Hindlimb muscle (tissue), 1 donor: Measurements from ENCODE around the gene TTN. TPM values are rescaled to one million over a fixed set of nuclear protein-coding genes. Genes with fewer than 3 reads are reported as not detected.

Experiments used
- DNase-seq: peaks from one replicate; pipeline ENCODE4 v3.0.0-alpha.2; 2013
- polyA plus RNA-seq: library from polyadenylated mRNA; unstranded; fragments of 120-200 nt; gene quantifications from one replicate; pipeline ENCODE4 v1.2.1, GENCODE V29; 2013; ENCODE audit not compliant: insufficient read length

The TTN gene
- polyA plus RNA-seq, result 337 TPM

GRCh38 chr2:178807227-178808008 lies at the start of gene TTN:
Gene TTN (minus strand): TSS chr2:178807423. CDS start chr2:178804642, 2,781 bp downstream.
- no peak for DNase-seq

DNA sequence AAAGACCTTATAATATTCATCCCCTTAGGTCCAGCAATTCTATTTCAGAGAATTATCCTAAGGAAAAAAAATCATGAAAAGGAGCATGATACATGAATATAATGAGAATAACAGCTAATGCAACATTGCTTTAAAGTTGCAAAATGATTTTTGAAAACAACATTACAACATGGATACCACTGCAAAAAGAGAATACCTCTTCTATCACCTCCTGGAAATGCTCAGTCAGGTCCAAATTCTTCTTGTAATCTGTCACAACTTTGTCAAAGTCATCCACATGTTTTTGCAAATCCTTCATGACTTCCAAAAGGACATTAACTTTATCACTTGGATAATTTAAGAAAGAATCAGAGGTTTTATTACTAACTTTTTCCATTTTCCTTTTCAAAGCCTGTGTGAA lies 47.9 kb upstream of the TTN start:
- DNase-seq, result no peak

DNA sequence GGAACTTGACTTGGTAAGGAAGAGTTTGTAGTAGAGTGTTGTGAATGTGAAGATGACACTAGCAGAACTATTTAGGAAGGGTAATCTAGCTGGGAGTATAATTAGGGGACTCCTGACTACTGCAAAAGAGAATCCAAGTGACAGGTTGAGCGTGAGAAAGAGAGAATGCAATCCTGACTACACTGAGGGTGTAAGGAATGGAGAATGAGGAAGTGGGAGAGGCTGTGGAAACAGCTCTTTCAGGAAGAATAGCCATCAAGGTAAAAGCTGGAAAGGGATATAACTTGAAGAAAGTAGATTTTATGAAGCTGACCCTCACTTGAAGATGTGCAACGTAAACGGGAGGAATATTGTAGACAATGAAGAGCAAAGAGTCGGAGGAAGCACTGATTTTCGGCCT lies 41.1 kb upstream of the TTN start:
- DNase-seq, result no peak

DNA sequence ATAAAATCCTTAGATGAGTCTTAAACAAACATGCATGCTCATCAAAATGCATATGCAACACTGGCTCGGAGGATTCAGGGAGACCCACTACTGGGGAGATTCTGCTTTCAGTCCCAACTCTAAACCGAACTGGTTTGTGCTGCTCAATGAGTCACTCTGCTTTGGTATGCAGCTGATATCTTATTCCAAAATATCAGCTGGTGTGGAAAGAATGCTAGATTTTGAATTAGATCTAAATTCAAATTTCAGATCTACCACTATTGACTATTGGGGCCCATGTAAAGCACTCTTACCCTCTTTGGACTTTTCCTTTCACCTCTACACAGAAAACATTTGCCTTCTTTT lies 39.2 kb upstream of the TTN start:
- no peak for DNase-seq

DNA sequence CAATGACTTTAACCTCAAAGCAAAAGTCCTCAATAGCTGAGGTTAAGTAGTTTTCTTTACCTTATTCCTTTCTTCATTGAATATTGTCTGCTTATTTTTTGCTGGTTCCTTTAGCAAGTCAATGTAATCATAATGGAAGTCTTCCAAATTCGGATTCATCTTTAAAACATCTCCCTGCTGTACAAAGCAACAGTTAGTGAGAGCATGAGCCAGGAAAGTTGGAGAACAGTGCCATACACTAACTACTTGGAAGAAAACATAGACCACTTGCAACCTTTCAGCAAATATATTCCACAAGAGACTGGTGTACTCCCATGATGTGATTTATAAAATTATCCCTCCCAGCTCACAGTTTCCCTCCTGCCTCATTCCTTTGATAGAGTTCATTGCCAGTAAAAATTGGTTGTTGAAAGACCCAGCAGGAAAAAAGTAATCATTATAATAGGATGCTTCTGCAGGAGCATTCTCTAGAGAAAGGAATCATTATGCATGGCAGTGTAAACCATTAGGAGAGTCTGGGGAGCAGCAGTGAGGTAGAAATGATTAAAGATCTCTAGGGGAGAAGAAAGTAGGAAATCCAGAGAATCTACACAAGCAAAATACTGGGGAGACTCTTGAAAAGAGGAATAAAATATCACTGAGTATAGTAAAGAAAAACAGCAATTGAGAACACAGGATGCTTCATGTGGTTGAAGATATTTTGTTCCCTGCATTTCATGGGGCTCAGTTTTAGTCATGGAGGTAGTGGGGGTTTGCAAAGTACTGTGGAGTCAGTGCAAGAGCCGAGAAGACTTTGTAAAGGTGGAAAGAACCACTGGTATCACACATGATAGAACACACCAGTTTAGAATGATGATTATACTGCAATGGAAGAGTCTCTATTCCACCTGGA lies 38.6 kb upstream of the TTN start:
- DNase-seq, result peak; percentile 69

GRCh38 chr2:178844701-178845100 lies 37.5 kb upstream of the TTN start:
- DNase-seq, result no peak

GRCh38 chr2:178844269-178844668 lies 37.0 kb upstream of the TTN start:
- no peak for DNase-seq

DNA sequence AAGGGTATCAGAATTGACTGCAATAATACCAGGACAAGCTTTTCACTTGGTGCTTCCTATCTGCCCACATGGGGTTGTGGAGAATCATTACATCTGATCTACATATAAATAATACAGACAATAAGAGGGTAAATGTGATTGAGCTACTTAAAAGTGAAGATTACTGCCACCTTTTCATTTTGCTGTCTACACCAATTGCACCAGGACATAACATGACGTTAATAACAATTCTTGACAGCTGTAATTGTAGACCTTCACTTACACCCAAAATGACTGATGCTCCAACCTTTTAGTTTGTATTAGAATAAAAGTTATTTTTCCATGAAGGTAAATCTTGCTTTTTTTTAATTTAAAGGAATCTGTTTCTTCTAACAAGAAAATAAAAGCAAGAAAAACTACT lies 36.5 kb upstream of the TTN start:
- no peak for DNase-seq

DNA sequence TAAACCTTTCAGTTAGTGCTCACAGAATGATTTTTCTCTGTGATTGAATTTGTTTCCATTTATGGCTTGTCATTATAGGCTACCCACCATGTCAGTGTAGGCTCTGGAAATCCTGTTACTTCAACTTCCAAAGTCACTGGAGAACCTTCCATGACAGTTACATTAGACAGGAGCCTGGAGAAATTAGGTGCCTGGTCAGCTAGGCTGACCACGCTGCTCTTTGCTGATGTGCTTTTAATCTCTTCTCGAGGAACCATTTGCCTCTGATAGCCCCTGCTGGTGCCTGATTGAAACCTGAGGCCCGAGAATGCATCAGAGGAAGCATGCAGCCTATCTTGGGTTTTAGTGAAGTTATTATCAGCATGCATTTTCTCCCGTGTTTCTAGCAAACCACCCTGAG lies 29.6 kb upstream of the TTN start:
- no peak for DNase-seq

DNA sequence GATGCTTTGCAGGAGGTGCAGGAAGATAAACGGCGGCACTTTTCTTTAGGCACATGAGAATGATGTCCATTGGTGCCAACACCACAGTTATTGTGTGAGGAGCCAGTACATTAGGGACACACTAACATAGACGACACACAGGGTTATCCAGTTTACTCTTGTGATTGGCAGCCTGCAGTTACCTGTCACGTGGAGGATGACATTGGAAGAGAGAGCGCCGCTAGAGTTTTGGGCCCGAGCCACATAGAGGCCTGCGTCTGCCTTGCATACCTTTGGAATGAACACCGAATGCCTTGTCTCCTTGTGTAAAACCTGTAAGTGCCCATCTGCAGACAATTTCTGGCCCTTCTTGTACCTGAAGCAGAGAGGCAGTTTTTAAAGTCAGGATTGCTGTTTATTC lies 26.9 kb upstream of the TTN start:
- DNase-seq, result no peak

GRCh38 chr2:178833382-178833781 lies 26.2 kb upstream of the TTN start:
- no peak for DNase-seq

- no peak for DNase-seq
Observed at GRCh38 chr2:178830451-178830850, 23.2 kb upstream of the TTN start.

GRCh38 chr2:178829981-178830380 lies 22.8 kb upstream of the TTN start:
- DNase-seq, result no peak

DNA sequence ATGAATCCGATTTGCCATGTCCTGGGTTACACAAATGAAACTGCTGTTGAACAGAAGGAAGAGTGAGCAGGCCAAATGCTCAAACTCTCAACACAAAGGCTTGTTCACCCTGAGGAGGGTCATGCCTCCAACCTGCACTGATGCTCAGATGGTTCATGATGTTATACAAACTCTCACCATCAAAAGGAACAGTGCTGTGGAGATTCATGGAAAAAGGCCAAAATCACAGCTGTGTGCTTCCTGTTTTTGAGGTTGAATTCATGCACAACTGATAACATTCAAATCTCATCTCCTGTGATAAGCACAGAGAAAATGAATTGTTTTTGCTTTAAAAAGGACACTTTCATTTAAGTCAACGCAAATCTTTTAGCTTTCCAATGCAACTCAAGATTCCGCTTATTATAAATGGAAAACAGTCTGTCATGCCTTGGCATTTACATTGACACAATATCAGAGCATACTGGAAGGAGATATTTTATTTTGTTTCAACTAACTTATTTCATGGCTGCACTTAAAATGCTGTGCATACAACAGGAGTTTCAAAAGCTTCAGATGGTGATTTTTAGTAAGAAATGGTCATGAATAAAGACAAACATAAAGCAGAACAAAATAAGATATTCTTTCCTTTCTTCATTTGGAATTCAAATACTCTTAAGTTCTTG lies 22.2 kb upstream of the TTN start:
- DNase-seq, result no peak

GRCh38 chr2:178828486-178828881 lies 21.3 kb upstream of the TTN start:
- no peak for DNase-seq

GRCh38 chr2:178827739-178828485 lies 20.7 kb upstream of the TTN start:
- DNase-seq, result no peak

DNA sequence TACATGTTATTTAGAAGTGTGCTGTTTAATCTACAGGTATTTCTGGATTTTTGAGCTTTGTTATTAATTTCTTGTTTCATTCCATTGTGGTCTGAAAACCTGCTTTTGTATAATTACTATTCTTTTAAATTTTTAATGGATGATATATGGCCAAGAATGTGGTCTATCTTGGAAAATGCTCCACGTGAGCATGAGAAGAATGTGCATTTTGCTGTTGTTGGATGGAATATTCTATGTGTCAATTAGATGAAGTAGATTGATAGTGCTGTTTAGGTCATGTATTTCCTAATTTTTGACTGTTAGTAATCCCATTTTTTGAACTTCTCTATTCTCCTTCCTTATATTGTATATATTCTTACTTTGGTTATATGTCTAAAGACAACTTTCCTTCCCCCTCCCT lies 19.9 kb upstream of the TTN start:
- DNase-seq, result no peak

GRCh38 chr2:178825183-178825582 lies 18.0 kb upstream of the TTN start:
- DNase-seq, result no peak

- no peak for DNase-seq
Observed at GRCh38 chr2:178824181-178824580, 17.0 kb upstream of the TTN start.

DNA sequence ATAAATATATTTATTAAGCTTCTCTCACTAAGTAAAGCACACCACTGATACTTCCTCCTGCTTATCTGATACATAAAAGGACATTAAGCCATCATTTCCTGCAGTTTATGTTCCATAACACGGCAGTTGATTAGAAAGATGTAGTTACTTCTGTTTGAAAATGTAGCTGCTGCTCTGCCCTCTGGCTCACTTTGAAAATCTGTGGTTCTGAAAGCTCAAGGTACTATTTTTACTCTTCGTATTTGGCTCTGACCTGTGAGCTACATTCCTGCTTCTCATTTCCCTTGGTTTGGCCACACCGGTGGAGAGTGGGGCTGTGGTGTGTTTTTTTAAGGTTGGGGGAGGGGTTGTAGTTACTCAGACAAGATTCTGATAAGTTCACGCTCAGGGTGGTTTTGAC lies 12.8 kb upstream of the TTN start:
- no peak for DNase-seq

DNA sequence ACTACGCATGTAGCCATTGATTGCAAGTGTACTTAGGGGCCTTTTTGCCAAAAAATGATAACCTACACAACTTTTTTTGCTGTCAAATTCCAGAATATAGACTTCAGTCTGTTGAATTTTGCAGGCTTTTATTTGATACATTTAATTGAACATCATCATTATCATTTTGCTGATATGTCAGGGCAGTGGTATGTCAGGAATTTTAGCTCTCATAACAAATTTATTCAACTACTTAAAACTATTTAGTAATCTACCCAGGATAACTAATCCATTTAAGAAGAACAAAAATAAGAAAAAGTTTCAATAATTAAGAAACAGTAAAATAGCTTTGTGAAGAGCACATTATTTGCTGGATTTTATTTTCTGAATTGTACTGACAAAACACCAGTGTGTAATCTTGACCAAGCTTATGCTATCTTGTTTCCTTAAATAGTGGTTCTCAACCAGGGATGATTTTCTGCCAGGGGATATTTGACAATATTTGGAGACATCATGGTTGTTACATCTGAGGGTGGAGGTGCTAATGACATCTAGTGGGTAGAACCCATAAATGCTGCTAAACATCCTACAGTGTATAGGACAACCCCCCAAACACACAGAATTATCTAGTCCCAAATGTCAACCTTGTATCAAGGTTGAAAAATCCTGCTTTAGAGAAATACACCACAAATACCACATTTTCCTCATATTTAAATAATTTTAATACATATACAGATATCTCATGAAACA lies 12.1 kb upstream of the TTN start:
- DNase-seq, result no peak

DNA sequence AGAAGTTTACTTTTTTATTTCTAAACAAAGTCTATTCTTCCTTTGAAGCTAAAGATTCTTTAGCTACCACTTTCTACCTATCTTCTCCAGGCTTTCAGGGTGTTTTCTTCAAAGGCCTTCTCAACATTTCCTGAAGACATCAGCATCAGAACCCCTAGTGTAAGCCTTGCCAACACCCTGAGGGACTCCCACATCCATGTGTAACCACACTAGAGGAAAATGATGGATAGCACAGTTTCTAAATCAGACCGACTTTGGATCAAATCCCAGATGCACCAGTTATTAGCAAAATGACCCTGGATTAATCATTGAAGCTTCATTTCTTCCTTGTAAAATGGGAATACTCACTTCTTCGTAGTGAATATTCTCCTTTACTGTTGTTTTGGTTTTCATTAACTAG lies 4.7 kb upstream of the TTN start:
- DNase-seq, result no peak
